ENCODE measurements around the gene KNDC1. TPM values are rescaled to one million over a fixed set of nuclear protein-coding genes. Genes with fewer than 3 reads are reported as not detected.

KNDC1 gene
- total and polyA plus RNA-seq, 10 of the 15 experiments (the other 5 are each of a cell fraction or from before 2014, with no cell fraction given), result 0.03 to 0.11 (median 0.05) TPM; not detected in 7

DNA sequence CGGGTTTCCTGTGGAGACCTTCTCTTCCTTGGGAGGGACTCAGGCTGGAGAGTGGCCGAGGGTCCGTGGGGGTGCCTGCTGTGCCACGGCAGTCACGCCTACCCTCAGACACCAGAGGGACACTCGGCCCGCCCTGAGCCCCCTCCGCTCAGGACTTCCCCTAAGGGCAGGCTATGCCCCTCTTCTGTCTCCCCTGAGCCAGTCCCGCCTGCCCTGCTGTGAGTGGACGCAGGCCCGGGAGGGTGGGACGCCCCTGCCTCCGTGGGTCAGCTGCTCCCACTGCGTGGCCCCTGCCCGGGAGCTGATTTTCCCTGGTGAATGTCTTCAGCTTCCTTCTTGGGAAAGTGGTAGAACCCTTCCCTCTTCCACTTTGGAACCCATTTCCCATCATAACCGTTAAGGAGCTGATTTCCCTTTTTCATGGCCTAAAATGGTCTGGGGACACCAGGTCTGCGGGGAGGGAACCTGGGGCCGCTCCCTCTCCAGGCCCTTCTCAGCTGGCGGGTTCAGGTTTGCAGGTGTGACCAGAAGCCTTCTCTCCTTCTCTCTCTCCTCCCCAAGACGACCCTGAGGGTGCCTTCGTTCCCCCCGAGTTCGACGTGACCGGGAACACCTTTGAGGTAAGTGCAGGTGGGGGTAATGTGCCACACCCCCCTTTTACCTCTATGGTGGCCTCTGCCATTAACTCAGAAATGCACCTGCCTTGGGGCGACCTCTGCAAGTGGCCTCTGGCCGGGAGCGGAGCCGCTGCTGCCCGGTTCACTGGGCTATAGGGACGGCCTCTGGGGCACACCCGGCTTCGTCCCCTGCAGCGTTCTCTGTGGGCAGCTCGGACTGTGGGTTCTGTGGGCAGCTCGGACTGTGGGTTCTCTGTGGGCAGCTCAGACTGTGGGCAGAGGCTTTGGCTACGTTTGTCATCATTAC, 7.9 kb downstream of the KNDC1 start:
- CTCF ChIA-PET, result no interaction called here
- DNase-seq (ENCODE audit: low read depth, low spot score) (no peak), FAIRE-seq (no peak), ATAC-seq (no peak)
- intact Hi-C loops (cut with micrococcal nuclease; ENCODE audit: unreplicated experiment) (no loop called here), in situ Hi-C loops (cut with MboI) (no loop called here)
- POLR2A ChIA-PET, result no interaction called here
- Histone ChIP-seq H3K4me2 (ENCODE audit: control insufficient read depth, insufficient read depth) (no peak overlapping the region), H3K27me3 (replicated peaks in 1 of 2; ENCODE audit: control insufficient read depth in 2 of 2, insufficient read depth in 2 of 2, low read length in 1 of 2) (no peaks in the 10 kb centered on the region), H2AFZ (ENCODE audit: control insufficient read depth, low read depth, low read length) (no peak overlapping the region), H3K36me3 (ENCODE audit: control insufficient read depth in 2 of 2, insufficient read depth in 2 of 2, low read length in 1 of 2) (no peaks in the 10 kb centered on the region), H3K9ac (ENCODE audit: control insufficient read depth, insufficient read depth, low read length) (no peak overlapping the region), H3K4me1 (ENCODE audit: control insufficient read depth, insufficient read depth, low read length) (no peaks in the 10 kb centered on the region), H3K79me2 (ENCODE audit: control insufficient read depth, insufficient read depth, low read length) (no peaks in the 10 kb centered on the region), H3K9me3 (replicated peaks; ENCODE audit: control insufficient read depth, insufficient read depth, low read length) (no peaks in the 10 kb centered on the region; the same call in 2 of the 3 replicates), H4K20me1 (ENCODE audit: control insufficient read depth, insufficient read depth) (no peaks in the 10 kb centered on the region), H3K4me3 (no peak overlapping the region), H3K27ac (ENCODE audit: control insufficient read depth, insufficient read depth) (no peak overlapping the region)
- WGBS (ENCODE audit: insufficient coverage, insufficient replicate concordance, low lambda C conversion rate, missing lambda C conversion rate), result 48% methylated on average over 37 of the region's 37 CpGs
- TF ChIP-seq, protein P1, sequence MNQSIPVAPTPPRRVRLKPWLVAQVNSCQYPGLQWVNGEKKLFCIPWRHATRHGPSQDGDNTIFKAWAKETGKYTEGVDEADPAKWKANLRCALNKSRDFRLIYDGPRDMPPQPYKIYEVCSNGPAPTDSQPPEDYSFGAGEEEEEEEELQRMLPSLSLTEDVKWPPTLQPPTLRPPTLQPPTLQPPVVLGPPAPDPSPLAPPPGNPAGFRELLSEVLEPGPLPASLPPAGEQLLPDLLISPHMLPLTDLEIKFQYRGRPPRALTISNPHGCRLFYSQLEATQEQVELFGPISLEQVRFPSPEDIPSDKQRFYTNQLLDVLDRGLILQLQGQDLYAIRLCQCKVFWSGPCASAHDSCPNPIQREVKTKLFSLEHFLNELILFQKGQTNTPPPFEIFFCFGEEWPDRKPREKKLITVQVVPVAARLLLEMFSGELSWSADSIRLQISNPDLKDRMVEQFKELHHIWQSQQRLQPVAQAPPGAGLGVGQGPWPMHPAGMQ (IDR thresholded peaks at IDR 0.05; ENCODE audit: borderline replicate concordance), result no peak
- TF ChIP-seq, protein P2, sequence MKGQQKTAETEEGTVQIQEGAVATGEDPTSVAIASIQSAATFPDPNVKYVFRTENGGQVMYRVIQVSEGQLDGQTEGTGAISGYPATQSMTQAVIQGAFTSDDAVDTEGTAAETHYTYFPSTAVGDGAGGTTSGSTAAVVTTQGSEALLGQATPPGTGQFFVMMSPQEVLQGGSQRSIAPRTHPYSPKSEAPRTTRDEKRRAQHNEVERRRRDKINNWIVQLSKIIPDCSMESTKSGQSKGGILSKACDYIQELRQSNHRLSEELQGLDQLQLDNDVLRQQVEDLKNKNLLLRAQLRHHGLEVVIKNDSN (IDR thresholded peaks at IDR 0.05; ENCODE audit: borderline replicate concordance, extremely low read length, insufficient read depth, low read depth, low read length), result no peak
- TF ChIP-seq NFIC (IDR thresholded peaks at IDR 0.05; ENCODE audit: low read depth, low read length) (no peak), BCL11A (IDR thresholded peaks at IDR 0.05; ENCODE audit: low read depth, low read length) (no peak), ZZZ3 (IDR thresholded peaks at IDR 0.05; ENCODE audit: control insufficient read depth, insufficient read length, low read depth) (no peak), YBX1 (IDR thresholded peaks at IDR 0.05) (no peak)
- TF ChIP-seq, protein P3, sequence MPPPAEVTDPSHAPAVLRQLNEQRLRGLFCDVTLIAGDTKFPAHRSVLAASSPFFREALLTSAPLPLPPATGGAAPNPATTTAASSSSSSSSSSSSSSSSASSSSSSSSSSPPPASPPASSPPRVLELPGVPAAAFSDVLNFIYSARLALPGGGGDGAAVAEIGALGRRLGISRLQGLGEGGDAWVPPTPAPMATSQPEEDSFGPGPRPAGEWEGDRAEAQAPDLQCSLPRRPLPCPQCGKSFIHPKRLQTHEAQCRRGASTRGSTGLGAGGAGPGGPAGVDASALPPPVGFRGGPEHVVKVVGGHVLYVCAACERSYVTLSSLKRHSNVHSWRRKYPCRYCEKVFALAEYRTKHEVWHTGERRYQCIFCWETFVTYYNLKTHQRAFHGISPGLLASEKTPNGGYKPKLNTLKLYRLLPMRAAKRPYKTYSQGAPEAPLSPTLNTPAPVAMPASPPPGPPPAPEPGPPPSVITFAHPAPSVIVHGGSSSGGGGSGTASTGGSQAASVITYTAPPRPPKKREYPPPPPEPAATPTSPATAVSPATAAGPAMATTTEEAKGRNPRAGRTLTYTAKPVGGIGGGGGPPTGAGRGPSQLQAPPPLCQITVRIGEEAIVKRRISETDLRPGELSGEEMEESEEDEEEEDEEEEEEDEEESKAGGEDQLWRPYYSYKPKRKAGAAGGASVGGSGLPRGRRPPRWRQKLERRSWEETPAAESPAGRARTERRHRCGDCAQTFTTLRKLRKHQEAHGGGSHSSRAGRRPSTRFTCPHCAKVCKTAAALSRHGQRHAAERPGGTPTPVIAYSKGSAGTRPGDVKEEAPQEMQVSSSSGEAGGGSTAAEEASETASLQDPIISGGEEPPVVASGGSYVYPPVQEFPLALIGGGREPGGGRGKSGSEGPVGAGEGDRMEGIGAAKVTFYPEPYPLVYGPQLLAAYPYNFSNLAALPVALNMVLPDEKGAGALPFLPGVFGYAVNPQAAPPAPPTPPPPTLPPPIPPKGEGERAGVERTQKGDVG (CRISPR knock-in tag; IDR thresholded peaks at IDR 0.05), result no peak
- SMC1A ChIA-PET (ENCODE audit: uncharacterized antibody, unreplicated experiment), result no interaction called here
- RAD21 ChIA-PET (ENCODE audit: unreplicated experiment), result no interaction called here
- no TSS peak for BruUV-seq (replicated peaks)
